ENCODE measurements around the gene ANTKMT.

ANTKMT gene

GRCh38 chr16:676913-677312, 44.0 kb upstream of the ANTKMT start:
- TF ChIP-seq TCF12 (IDR thresholded peaks at IDR 0.05; ENCODE audit: low read depth) (no peak), CREB1 (IDR thresholded peaks at IDR 0.05; ENCODE audit: low read depth) (no peak), NFIC (IDR thresholded peaks at IDR 0.05) (no peak), USF1 (IDR thresholded peaks at IDR 0.05) (no peak), TEAD4 (IDR thresholded peaks at IDR 0.05) (no peak), EP300 (IDR thresholded peaks at IDR 0.05; ENCODE audit: borderline replicate concordance) (no peak)

GRCh38 chr16:677316-678190, 43.4 kb upstream of the ANTKMT start:
- TF ChIP-seq EGR1 (IDR thresholded peaks at IDR 0.05) (no peak), TEAD4 (IDR thresholded peaks at IDR 0.05) (no peak), CREB1 (IDR thresholded peaks at IDR 0.05; ENCODE audit: low read depth) (no peak), EP300 (IDR thresholded peaks at IDR 0.05; ENCODE audit: borderline replicate concordance) (no peak), NFIC (IDR thresholded peaks at IDR 0.05) (no peak), USF1 (IDR thresholded peaks at IDR 0.05) (no peak), FOXM1 (IDR thresholded peaks at IDR 0.05; ENCODE audit: borderline replicate concordance, low read depth) (no peak), REST (IDR thresholded peaks at IDR 0.05; ENCODE audit: low read depth) (no peak), TCF12 (IDR thresholded peaks at IDR 0.05; ENCODE audit: low read depth) (no peak), TAF1 (IDR thresholded peaks at IDR 0.05; ENCODE audit: low read depth) (no peak), MAX (IDR thresholded peaks at IDR 0.05) (no peak), CEBPB (IDR thresholded peaks at IDR 0.05) (no peak), RAD21 (IDR thresholded peaks at IDR 0.05; ENCODE audit: low read depth) (no peak), YY1 (IDR thresholded peaks at IDR 0.05; ENCODE audit: low read depth) (no peak), ZBTB7A (IDR thresholded peaks at IDR 0.05; ENCODE audit: low read depth) (no peak)

GRCh38 chr16:678209-678857, 42.6 kb upstream of the ANTKMT start:
- TF ChIP-seq FOXM1 (IDR thresholded peaks at IDR 0.05; ENCODE audit: borderline replicate concordance, low read depth) (no peak), NFIC (IDR thresholded peaks at IDR 0.05) (no peak), TEAD4 (IDR thresholded peaks at IDR 0.05) (no peak), YY1 (IDR thresholded peaks at IDR 0.05; ENCODE audit: low read depth) (no peak), EP300 (IDR thresholded peaks at IDR 0.05; ENCODE audit: borderline replicate concordance) (no peak), TCF12 (IDR thresholded peaks at IDR 0.05; ENCODE audit: low read depth) (no peak), CREB1 (IDR thresholded peaks at IDR 0.05; ENCODE audit: low read depth) (no peak), REST (IDR thresholded peaks at IDR 0.05; ENCODE audit: low read depth) (no peak), MAX (IDR thresholded peaks at IDR 0.05) (no peak), EGR1 (IDR thresholded peaks at IDR 0.05) (no peak), ZBTB7A (IDR thresholded peaks at IDR 0.05; ENCODE audit: low read depth) (no peak), TAF1 (IDR thresholded peaks at IDR 0.05; ENCODE audit: low read depth) (no peak), CEBPB (IDR thresholded peaks at IDR 0.05) (no peak), RAD21 (IDR thresholded peaks at IDR 0.05; ENCODE audit: low read depth) (no peak), USF1 (IDR thresholded peaks at IDR 0.05) (no peak)

- TF ChIP-seq TEAD4 (IDR thresholded peaks at IDR 0.05) (no peak), YY1 (IDR thresholded peaks at IDR 0.05; ENCODE audit: low read depth) (peak; percentile 69; the same call in 1 of the 2 replicates), TCF12 (IDR thresholded peaks at IDR 0.05; ENCODE audit: low read depth) (peak; percentile 32; the same call in 1 of the 2 replicates), NFIC (IDR thresholded peaks at IDR 0.05) (no peak; the same call in 1 of the 2 replicates), ZBTB7A (IDR thresholded peaks at IDR 0.05; ENCODE audit: low read depth) (peak; percentile 79), TAF1 (IDR thresholded peaks at IDR 0.05; ENCODE audit: low read depth) (peak; percentile 34; the same call in 1 of the 2 replicates), CREB1 (IDR thresholded peaks at IDR 0.05; ENCODE audit: low read depth) (no peak), CEBPB (IDR thresholded peaks at IDR 0.05) (no peak), MAX (IDR thresholded peaks at IDR 0.05) (peak; percentile 87), EP300 (IDR thresholded peaks at IDR 0.05; ENCODE audit: borderline replicate concordance) (no peak), RAD21 (IDR thresholded peaks at IDR 0.05; ENCODE audit: low read depth) (no peak), REST (IDR thresholded peaks at IDR 0.05; ENCODE audit: low read depth) (no peak), EGR1 (IDR thresholded peaks at IDR 0.05) (no peak), USF1 (IDR thresholded peaks at IDR 0.05) (peak; percentile 69)
Measured at GRCh38 chr16:678858-679813, 41.8 kb upstream of the ANTKMT start.
